ENCODE measurements around the gene RPL6.
"Not testable (repeated sequence)": the region's sequence is repeated elsewhere in the genome, so short reads cannot be mapped to it uniquely, and the experiment has no call there.

The RPL6 gene

GRCh38 chr12:112419297-112420133, 10.1 kb upstream of the RPL6 start:
- DNase-seq (ENCODE audit: low read depth in 2 of 2): no peak

DNA sequence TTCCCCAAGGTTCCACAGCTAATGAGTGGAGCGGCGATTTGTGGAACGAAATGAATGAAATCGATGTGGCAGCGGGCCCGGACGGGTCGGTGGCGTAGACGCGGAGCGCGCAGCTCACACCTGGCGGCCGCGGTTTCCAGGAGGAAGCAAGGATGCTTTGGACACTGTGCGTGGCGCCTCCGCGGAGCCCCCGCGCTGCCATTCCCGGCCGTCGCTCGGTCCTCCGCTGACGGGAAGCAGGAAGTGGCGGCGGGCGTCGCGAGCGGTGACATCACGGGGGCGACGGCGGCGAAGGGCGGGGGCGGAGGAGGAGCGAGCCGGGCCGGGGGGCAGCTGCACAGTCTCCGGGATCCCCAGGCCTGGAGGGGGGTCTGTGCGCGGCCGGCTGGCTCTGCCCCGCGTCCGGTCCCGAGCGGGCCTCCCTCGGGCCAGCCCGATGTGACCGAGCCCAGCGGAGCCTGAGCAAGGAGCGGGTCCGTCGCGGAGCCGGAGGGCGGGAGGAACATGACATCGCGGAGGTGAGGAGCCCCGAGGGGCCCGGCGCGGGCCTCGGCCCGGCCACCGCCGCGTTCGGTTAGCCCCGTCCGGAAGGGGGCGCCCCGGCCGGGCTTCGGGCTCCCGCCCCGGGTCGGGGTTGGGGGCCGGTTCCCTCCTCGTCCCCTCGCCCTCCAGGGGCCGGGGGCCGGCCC, 9.3 kb upstream of the RPL6 start, which contains the start of gene PTPN11:
Gene PTPN11, plus strand, starts transcription at position 340 of the 689 bp plus-strand sequence. Its CDS starts 165 bp downstream, at position 505.
- DNase-seq (ENCODE audit: low read depth in 2 of 2): peak; percentile 86 to 87

DNA sequence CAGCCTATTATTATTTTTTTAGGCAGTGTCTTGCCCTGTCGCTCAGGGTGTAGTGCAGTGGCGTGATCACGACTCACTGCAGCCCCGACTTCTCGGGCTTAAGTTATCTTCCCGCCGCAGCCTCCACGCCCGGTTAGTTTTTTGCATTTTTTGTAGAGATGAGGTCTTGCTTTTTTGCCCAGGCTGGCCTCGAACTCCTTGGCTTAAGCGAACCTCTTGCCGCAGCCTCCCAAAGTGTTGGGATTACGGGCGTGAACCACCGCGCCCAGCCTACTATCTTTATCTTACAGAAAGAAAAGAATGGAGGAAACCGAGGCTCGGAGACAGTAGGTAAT, 8.8 kb upstream of the RPL6 start:
- DNase-seq (ENCODE audit: low read depth in 2 of 2): no peak

- not testable (repeated sequence) for DNase-seq (ENCODE audit: low read depth in 2 of 2)
These were observed 6.1 kb upstream of the RPL6 start for GRCh38 chr12:112415457-112415856.

- DNase-seq (ENCODE audit: low read depth in 2 of 2): no peak
These were observed 4.6 kb upstream of the RPL6 start for GRCh38 chr12:112413855-112414625.

GRCh38 chr12:112409906-112410244, 470 bp upstream of the RPL6 start:
- DNase-seq (ENCODE audit: low read depth in 2 of 2): no peak

- no peak for DNase-seq (ENCODE audit: low read depth in 2 of 2)
These were observed 784 bp downstream of the RPL6 start for GRCh38 chr12:112408621-112409020.

GRCh38 chr12:112407683-112408082, 1.7 kb downstream of the RPL6 start:
- DNase-seq (ENCODE audit: low read depth in 2 of 2): not testable (repeated sequence)

DNA sequence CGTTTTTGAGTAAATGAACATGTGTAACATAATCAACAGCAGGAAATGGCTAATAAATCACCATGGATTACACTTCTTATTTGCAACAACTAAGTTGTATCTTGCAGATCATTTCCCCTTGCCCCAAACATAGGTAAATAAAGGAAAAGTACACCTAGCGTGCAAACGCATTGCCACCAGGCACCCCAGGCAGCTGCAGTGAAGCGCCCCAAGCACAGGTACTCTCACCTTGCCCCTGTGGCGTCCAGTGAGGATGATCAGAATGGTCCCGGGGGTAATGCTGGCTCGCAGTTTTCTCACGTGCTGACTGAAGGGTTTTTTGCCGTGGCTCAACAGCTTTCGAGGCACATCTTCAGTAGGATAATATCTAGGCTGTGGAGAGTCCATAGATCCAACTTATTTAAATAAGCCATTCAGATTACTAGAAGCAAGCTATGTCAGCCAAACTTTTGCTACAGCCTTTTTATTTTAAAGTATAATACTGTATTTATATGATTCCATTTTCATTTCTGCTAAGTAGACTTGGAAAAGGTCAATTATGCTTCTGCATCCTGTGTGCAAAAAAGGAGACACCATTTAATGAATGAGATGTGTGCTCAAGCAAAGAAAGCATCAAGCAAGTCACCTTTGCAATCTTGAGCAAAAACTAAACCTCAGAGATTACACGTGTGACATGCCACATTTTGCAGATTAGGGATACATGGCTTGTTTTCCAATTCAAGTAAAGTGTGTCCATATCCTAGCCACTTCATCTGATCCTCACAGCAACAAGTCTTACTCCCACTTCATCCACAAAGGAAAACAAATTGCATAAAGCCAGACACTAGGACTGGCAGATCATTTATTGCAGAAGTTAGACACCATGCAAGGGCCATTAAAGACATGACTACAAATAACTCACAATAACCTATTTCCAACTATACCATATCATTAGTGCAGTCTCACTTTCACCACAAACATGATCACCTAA, 2.6 kb downstream of the RPL6 start:
- DNase-seq (ENCODE audit: low read depth in 2 of 2): no peak

DNA sequence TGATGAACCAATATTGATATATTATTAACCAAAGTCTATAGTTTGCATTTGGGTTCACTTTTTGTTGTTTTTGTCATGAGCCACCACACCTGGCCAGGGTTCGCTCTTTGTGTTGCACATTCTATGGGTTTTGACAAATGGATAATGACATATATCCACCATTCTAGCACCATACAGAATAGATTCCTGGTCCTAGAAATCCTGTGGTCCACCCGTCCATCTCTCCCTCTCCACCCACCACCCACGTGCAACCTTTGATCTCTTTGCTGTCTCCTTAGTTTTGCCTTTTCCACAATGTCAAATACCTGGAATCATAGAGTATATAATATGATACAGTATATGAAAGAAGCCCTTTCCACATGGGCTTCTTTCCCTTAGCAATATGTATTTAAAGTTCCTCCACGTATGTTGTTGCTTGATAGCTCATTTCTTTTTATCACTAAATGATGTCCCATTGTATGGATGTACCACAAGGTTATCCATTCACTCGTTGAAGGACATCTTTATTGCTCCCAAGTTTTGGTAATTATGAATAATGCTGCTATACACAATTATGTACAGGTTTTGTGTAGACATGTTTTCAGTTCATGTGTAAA, 7.4 kb downstream of the RPL6 start:
- DNase-seq (ENCODE audit: low read depth in 2 of 2): no peak

DNA sequence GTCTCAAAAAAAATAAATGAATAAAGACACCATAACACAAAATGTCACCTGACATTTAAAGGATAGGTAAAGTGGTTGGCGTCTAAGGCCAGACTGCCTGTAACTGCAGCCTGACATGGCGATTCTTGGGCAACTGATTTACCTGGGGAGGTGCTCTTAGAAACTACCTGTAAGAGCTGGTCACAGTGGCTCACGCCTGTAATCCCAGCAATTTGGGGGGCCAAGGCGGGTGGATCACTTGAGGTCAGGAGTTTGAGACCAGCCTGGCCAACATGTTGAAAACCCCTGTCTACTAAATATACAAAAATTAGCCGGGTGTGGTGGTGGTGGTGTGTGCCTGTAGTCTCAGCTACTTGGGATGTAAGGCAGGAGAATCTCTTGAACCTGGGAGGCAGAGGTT, 8.4 kb downstream of the RPL6 start:
- DNase-seq (ENCODE audit: low read depth in 2 of 2): no peak

DNA sequence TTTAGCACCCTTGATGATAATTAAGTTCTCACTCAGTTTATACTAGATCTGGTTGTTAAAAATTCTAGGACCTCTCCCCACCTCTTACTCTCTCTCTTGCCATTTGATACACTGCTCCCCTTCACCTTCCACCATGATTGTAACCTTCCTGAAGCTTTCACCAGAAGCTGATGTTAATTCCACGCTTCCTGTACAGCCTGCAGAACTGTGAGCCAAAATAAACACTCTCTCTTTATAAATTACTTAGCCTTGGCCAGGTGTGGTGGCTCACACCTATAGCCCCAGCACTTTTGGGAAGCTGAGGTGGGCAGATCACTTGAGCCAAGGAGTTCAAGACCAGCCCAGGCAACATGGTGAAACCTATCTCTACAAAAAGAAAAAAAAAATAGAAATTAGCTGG, 16.1 kb downstream of the RPL6 start:
- no peak for DNase-seq (ENCODE audit: low read depth in 2 of 2)

- DNase-seq (ENCODE audit: low read depth in 2 of 2): not testable (repeated sequence)
These were observed 19.3 kb downstream of the RPL6 start for GRCh38 chr12:112389922-112390654.

GRCh38 chr12:112389228-112389627, 20.2 kb downstream of the RPL6 start:
- no peak for DNase-seq (ENCODE audit: low read depth in 2 of 2)

- DNase-seq (ENCODE audit: low read depth in 2 of 2): no peak
These were observed 22.7 kb downstream of the RPL6 start for GRCh38 chr12:112386726-112387125.

DNA sequence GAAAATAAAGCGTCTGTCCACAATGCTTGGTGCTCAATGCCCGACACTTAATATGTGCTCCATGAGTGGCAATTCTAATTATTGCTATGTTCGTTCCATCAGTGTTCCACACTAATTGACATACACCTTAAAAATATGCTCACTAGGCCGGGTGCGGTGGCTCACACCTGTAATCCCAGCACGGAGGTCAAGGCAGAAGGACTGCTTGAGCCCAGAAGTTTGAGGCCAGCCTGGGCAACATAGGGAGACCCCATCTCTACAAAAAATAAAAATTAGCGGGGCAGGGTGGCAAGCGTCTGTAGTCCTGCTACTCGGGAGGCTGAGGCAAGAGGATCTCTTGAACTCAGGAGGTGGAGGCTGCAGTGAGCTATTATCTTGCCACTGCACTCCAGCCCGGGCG, 26.5 kb downstream of the RPL6 start:
- DNase-seq (ENCODE audit: low read depth in 2 of 2): no peak

DNA sequence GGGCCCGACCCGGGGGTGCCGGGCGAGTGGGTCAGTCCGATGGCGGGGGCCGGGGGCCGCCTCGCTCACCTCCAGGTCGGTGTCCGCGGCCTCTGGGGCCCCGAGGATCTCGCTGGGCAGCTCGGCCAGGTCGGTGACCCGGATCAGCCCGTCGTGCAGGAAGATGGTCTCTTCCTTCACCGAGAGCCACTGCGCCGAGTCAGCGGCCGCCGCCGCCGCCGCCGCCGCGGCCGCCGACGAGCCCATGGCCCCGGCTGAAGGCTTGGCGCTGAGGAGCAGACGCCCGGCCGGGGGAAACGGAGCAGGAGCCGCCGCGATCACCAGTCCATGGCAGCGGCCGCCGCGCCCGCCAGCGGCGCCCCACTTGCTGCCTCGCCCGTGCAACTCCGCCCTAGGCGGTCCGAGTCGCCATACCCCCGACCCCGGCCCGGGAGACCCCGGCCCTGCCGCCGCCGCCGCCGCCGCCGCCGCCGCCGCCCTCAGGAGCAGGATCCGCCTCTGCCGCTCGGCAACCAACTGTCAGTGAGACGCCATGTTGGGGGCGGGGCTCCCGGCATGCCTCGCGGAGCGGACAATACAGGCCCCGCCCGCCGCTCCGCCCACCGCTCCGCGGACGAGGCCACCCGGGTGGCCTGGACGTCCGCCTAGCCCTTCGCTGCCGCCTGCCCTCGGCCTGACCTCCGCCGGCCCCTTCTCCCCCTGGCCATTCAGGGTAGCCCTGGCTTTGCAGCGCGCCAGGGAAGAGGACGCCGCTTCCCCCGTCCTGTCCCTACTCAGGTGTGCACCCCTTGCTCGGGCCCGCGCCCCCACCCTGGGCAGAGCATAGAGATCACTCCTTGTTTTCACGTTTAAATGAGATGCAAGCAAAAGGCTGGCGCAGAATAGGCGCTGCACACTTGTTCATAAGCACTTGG, 27.3 kb downstream of the RPL6 start, which contains the start of gene HECTD4:
Gene HECTD4, minus strand, starts transcription at position 549 of the 914 bp plus-strand sequence. Its CDS starts 303 bp downstream, at position 246.
- DNase-seq (ENCODE audit: low read depth in 2 of 2): peak; percentile 89 to 91

DNA sequence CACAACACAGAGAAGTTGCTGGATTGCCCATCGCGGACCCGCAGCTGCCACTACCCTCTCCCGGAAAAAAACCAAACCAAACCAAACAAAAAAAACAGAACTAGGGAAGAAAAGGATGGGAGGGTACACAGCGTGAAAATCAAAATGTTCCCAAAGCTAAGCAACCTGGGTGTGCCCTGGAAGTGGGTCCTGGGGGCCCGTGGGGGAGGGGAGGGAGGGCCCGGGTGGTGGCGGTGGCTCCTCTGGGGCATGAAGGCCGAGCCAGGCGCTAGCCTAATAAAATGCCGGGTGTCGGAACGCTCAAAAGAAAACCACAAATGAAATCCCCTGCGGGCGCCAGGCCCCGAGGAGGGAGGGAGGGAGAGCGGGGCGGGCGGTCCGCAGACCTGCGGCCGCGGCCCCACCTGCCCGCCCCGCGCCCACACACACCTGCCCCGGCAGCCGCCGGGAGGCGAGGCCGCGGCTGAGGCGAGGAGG, 28.0 kb downstream of the RPL6 start:
- peak; percentile 12 to 38 for DNase-seq (ENCODE audit: low read depth in 2 of 2)

Data from stimulated activated CD8-positive, alpha-beta memory T cell treated with anti-CD3 and anti-CD28 coated beads, Interleukin-15, amount 100 ng/mL, for 48 hours (primary cell).